Heart right ventricle (tissue), 16 donors: ENCODE data around the gene ZNF618. TPM values are rescaled to one million over a fixed set of nuclear protein-coding genes. Genes with fewer than 3 reads are reported as not detected.

ENCODE experiments used
- ATAC-seq, 8 donors: fragments of 200-7000 bp; cut with Tn5 transposase; one replicate each; pipeline ENCODE4 v1.9.1; 2020; ENCODE audit warnings: mild to moderate bottlenecking in 8 of 8, moderate library complexity in 8 of 8, moderate number of reproducible peaks in 1 of 8
- DNase-seq, 2 donors: peaks; one replicate each; pipeline ENCODE4 v3.0.0-alpha.2; 2020
- H3K27ac ChIP-seq, 10 donors: fragments of 200-600 bp; sonication (generic) in 2 of 10; one replicate each; pipeline versions ENCODE4 v1.5.0 to v1.8.0; 2020 to 2022; ENCODE audit warnings: mild to moderate bottlenecking in 3 of 10
- H3K27me3 ChIP-seq, 7 donors: fragments of 200-600 bp; one replicate each; pipeline ENCODE4 v1.8.0; 2021 to 2022; ENCODE audit warnings: mild to moderate bottlenecking in 2 of 7
- H3K36me3 ChIP-seq, 9 donors: fragments of 200-600 bp; sonication (generic) in 1 of 9; one replicate each; pipeline versions ENCODE4 v1.5.0 to v1.8.0; 2020 to 2022; ENCODE audit warnings: mild to moderate bottlenecking in 2 of 9
- H3K4me1 ChIP-seq, 9 donors: fragments of 200-600 bp; sonication (generic) in 1 of 9; one replicate each; pipeline versions ENCODE4 v1.5.0 to v1.8.0; 2020 to 2022; ENCODE audit warnings: mild to moderate bottlenecking in 4 of 9
- H3K4me3 ChIP-seq, 10 donors: fragments of 200-600 bp; sonication (generic) in 2 of 10; one replicate each; pipeline versions ENCODE4 v1.5.0 to v1.8.0; 2020 to 2022; ENCODE audit warnings: mild to moderate bottlenecking in 7 of 10, moderate library complexity in 2 of 10
- H3K9me3 ChIP-seq, 11 donors: fragments of 200-600 bp in 10 of 11; sonication (generic) in 2 of 11; one replicate each; pipeline versions ENCODE4 v1.5.0 to v1.8.0; 2013 to 2022; ENCODE audit warnings: mild to moderate bottlenecking in 2 of 11, control low read depth in 1 of 11, moderate library complexity in 1 of 11
- WGBS, 2 donors: extraction: QIAGEN DNeasy Blood & Tissue Kit; methylation state at CpG; one replicate each; pipeline ENCODE4 v1.1.7; 2013; ENCODE audit warnings: inconsistent platforms in 1 of 2; 5-methylcytosine and 5-hydroxymethylcytosine counted together
- intact Hi-C, 10 donors: fragments of 100-400 bp; cut with DNase I; formaldehyde crosslinking; loops; one replicate each; pipeline versions ENCODE4 v1.11.1 to v1.14.2; 2022
- polyA plus RNA-seq, 2 donors: library from polyadenylated mRNA; stranded (reverse); fragments of 200-250 nt; gene quantifications; one replicate each; pipeline ENCODE4 v1.2.3, GENCODE V29; 2013
- total RNA-seq, 10 donors: library from RNA; stranded (reverse); fragmentation: NEBNext Ultra II Directional in 3 of 10; extraction: Animal tissue kit (Norgen Biotek cat#: 25700) in 3 of 10; gene quantifications; one replicate each; pipeline versions ENCODE4 v1.2.1 to v1.2.4, GENCODE V29; 2021 to 2023
- TF ChIP-seq, protein P1 (sequence below), 9 donors: fragments of 200-600 bp; sonication (generic) in 2 of 9; IDR thresholded peaks; one replicate each; pipeline versions ENCODE4 v1.5.0 to v1.8.0; 2021 to 2022; ENCODE audit warnings: antibody characterized with exemption in 9 of 9, mild to moderate bottlenecking in 5 of 9, moderate library complexity in 1 of 9
- donor health status: Arrhythmogenic right ventricular cardiomyopathy.
- donor health status: ischemic (EF 13 %, LVEDD 7.1; RV severe dilation, severe dysfunction).
- donor health status: healthy with polysubstance abuse.
- donor health status: DM: no; HTN: yes; CAD: no.
- donor health status: DM: no; HTN: no; CAD: no.
- donor health status: ischemic (EF 25% LVEDD 6.9; RV normal size, moderate dysfunction).
- donor health status: ischemic (EF 25% LVEDD 5.7; RV mildly dilated, moderate dysfunction).
- donor health status: healthy.
- donor health status: DM: yes; HTN: yes; CAD: no.
- donor health status: Ischemic cardiomyopathy.
- donor health status: ischemic (EF 35%, LVEDD 5.7; RV mildly dilated, moderate dysfunction).
- donor health status: nonischemic (EF 11% LVEDD 7.7; RV severe dilation, severe dysfunction).
- donor health status: DM: yes; HTN: yes; CAD: no.
- donor health status: PGD.
- donor health status: ischemic (EF 29% LVEDD 5.4; RV normal size, mild dysfunction).
- donor health status: nonischemic (EF 23%, LVEDD 6.1; RV moderate dilation, normal function).

ZNF618 gene
- total and polyA plus RNA-seq, 12 donors: 0.59 to 2.5 (median 1.6) TPM

DNA sequence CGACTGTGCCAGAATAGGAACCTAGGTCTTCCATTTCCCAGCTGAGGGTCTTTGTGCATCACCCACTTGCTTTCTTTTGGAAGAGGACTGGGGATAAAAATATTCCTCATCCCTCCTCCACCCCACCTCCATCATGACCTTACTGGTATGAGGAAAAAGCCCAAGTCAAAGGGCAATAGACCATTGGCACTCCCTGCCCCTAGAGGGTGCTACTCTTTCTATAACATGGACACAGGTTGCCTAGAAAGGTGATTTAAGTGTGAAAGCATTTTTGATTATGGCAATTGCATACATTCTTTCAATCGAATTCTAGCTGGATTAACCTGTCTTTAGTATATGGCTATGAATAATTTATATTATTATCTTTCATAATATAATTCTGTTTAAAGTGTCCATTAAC is 22.8 kb upstream of the ZNF618 start:
- 57 to 61% methylated on average over 2 of the region's 2 CpGs for WGBS, 2 donors
- Histone ChIP-seq H3K4me3 (no peak overlapping the region), H3K9me3 (peaks cover 0 to 22% (median 6%) of the 10 kb centered on the region in 11 donors), H3K36me3 (no peaks in the 10 kb centered on the region), H3K27ac (no peak overlapping the region), H3K27me3 (peaks cover 0 to 10% (median 0%) of the 10 kb centered on the region in 7 donors), H3K4me1 (no peaks in the 10 kb centered on the region)
- ATAC-seq (no peak), DNase-seq (no peak)
- TF ChIP-seq, protein P1, sequence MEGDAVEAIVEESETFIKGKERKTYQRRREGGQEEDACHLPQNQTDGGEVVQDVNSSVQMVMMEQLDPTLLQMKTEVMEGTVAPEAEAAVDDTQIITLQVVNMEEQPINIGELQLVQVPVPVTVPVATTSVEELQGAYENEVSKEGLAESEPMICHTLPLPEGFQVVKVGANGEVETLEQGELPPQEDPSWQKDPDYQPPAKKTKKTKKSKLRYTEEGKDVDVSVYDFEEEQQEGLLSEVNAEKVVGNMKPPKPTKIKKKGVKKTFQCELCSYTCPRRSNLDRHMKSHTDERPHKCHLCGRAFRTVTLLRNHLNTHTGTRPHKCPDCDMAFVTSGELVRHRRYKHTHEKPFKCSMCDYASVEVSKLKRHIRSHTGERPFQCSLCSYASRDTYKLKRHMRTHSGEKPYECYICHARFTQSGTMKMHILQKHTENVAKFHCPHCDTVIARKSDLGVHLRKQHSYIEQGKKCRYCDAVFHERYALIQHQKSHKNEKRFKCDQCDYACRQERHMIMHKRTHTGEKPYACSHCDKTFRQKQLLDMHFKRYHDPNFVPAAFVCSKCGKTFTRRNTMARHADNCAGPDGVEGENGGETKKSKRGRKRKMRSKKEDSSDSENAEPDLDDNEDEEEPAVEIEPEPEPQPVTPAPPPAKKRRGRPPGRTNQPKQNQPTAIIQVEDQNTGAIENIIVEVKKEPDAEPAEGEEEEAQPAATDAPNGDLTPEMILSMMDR (IDR thresholded peaks at IDR 0.05): peak in 6 of 9 donors; percentile 15 to 34 (median 25)
- intact Hi-C loops: no loop called here

DNA sequence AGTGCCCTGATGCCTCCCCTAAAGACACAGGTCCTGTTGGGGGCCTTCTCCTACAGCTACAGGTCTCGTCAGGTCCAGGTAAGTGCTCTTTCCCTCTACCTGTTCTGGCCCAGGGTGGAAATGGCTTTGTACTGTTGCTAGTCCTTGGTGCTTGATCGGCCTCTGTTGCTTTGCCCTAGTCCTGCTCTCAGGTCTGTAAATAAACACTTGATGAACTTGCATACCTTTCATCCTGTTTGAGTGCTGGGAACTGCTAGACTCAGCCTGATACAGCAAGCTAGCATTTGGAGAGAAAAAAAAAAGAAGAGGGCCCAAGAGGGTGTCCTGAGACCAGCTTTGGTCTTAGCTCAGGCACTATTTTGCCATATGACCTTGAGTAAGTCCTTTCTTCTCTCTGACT is 21.8 kb upstream of the ZNF618 start:
- H3K27me3 ChIP-seq: peaks cover 0 to 10% (median 0%) of the 10 kb centered on the region in 7 donors
- no peak for ATAC-seq
- no peaks in the 10 kb centered on the region for H3K36me3 ChIP-seq
- WGBS, 2 donors: 49 to 61% methylated on average over 2 of the region's 2 CpGs
- TF ChIP-seq, protein P1 (IDR thresholded peaks at IDR 0.05): no peak
- intact Hi-C loops: no loop called here
- DNase-seq: no peak
- H3K9me3 ChIP-seq: peaks cover 0 to 22% (median 6%) of the 10 kb centered on the region in 11 donors
- H3K4me1 ChIP-seq: no peaks in the 10 kb centered on the region
- no peak overlapping the region for H3K27ac ChIP-seq
- H3K4me3 ChIP-seq: no peak overlapping the region

DNA sequence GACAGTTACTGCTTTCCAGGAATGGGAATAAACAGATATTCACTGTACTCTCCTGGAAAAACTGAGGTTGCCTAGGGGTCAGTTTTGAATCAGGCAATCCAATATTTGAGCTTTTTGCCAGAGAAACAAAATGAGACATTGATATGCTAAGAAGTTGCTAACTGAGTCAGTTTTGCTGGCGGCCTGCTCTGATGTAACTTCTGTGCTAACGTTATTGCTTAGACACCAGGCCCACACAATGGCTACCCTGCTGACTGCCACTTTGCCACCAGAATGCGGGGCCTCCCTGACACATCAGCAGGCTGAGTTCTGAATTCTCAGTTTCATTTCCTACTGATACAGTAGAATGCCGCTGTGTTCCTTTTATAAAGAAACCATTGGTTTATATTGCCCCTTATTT is 18.2 kb upstream of the ZNF618 start:
- DNase-seq (no peak), ATAC-seq (peak in 3 of 8 donors; percentile 35 to 52 (median 42))

DNA sequence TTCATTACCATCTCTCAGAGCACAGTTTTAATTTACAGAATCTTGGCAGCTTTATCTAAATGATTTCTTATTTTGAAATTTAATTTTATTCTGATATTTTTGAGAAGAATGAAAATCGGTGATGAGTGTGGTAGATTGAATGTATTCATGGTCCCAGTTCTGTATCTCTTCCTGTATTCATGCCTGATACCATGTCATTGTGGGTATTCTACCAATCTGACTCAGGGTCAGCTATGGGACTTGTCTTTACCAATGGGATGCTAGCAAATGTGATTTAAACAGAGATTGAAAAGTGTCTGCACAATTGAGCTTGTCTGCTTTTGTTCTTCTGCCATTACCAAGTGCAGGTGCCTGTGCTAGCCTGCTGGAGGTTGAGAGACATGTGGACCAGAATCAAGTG is 17.8 kb upstream of the ZNF618 start:
- DNase-seq (no peak), ATAC-seq (no peak)
- TF ChIP-seq, protein P1 (IDR thresholded peaks at IDR 0.05): no peak
- H3K27ac ChIP-seq: no peak overlapping the region
- H3K4me1 ChIP-seq: no peaks in the 10 kb centered on the region
- H3K4me3 ChIP-seq: no peak overlapping the region
- no peaks in the 10 kb centered on the region for H3K36me3 ChIP-seq
- no peaks in the 10 kb centered on the region for H3K9me3 ChIP-seq
- intact Hi-C loops: no loop called here
- WGBS, 2 donors: 82 to 83% methylated on average over 1 of the region's 1 CpG
- peaks cover 0 to 24% (median 0%) of the 10 kb centered on the region in 7 donors for H3K27me3 ChIP-seq

More for the DNA sequence above, 18.2 kb upstream of the ZNF618 start:
- no peaks in the 10 kb centered on the region for H3K36me3 ChIP-seq
- H3K4me3 ChIP-seq: no peak overlapping the region
- WGBS, 2 donors: 75 to 82% methylated on average over 4 of the region's 4 CpGs
- H3K4me1 ChIP-seq: no peaks in the 10 kb centered on the region
- H3K27me3 ChIP-seq: peaks cover 0 to 24% (median 0%) of the 10 kb centered on the region in 7 donors
- TF ChIP-seq, protein P1 (IDR thresholded peaks at IDR 0.05): no peak
- H3K9me3 ChIP-seq: peaks cover 0 to 2% (median 0%) of the 10 kb centered on the region in 11 donors
- H3K27ac ChIP-seq: peak overlapping the region in 1 of 10 donors; percentile 20
- intact Hi-C loops: no loop called here
